COLO668 (cell line): ENCODE data around the gene CAPZB.
"Not testable (repeated sequence)": the region's sequence is repeated elsewhere in the genome, so short reads cannot be mapped to it uniquely, and the experiment has no call there.

ENCODE experiments used
- DNase-seq: peaks from one replicate; lab custom pipeline; 2025; ENCODE audit not compliant: unreplicated experiment; lab: John Stamatoyannopoulos, UW

Gene CAPZB

DNA sequence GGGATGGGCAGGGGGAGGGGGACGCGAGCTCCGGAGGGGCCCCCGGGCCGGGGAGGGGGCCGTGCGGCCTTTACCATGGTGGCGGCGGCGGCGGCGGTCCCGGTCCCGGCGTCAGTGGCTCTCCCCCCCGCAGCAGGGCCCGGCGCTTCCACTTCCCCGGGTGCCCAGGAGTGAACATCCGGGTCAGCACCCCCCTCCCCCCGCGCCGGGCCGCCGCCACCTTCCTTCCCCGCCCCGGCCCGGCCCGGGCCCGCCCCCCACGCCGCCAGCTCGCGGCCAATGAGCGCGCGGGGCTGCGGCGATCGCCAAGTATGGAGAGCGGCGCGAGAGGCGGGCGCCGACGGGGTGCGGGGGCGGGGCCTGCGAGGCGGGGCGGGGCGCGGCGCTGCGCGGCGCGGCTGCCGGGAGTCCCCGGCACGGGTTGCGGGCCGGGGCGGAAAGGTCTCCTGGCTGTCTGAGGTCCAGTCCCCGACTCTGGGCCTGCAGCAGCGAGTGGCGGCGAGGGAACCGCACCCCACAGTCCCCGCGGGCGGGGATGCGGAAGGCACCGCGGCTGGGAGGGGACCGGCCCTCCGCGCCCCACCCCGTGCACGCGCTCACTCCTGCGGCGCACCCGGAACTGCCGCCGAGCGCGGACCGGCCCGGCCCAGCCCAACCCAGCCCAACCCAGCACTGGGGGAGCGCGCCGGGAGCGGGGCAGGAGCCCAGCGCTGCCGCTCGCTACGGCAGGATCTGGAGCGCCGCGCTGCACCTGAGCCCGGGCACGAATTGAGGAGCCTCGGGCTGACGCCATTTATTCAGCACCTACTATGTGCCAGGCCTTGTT, at the start of gene CAPZB:
Gene CAPZB (minus strand): TSS at position 178 of the 826 bp plus-strand sequence. CDS start 101 bp downstream, at position 77.
- peak; percentile 100 for DNase-seq

GRCh38 chr1:19534281-19534680, 48.9 kb upstream of the CAPZB start:
- no peak for DNase-seq

GRCh38 chr1:19533626-19534025, 48.3 kb upstream of the CAPZB start:
- no peak for DNase-seq

DNA sequence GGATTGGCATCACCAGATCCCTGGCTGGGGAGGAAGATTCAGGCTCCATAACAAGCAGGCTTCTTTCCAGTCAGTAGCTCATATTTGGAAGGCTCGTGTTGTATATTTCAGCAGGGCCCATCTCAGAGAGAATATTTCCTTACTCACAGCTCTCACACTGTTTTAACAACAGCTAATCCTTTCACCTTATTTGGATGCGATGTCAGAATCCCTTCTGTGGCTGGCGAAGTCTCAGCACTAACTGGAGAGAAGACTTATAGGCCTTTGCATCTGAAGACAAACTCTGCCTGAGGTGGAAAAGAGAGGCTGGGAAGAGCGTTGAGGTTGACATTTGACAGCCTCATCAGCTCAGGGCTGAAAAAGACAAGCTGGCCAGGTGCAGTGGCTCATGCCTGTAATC, 47.2 kb upstream of the CAPZB start:
- DNase-seq: no peak

GRCh38 chr1:19529664-19530063, 44.3 kb upstream of the CAPZB start:
- no peak for DNase-seq

DNA sequence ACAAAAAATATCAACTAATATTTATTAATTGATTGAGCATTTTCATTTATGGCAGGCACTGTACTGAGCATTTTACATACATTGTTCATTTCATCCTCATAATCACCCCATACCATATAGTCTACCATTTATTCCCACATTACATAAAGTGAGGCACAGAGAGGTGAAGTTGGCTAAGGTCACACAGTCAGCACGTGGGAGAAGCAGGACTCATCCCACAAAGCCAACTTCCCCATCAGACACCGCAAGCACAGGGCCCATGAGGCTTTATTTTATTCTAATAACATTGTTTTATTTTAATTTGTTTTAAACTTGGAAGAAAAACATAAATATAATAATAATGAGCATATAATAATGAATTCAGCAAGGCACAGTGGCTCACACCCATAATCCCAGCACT, 43.1 kb upstream of the CAPZB start:
- DNase-seq: no peak

DNA sequence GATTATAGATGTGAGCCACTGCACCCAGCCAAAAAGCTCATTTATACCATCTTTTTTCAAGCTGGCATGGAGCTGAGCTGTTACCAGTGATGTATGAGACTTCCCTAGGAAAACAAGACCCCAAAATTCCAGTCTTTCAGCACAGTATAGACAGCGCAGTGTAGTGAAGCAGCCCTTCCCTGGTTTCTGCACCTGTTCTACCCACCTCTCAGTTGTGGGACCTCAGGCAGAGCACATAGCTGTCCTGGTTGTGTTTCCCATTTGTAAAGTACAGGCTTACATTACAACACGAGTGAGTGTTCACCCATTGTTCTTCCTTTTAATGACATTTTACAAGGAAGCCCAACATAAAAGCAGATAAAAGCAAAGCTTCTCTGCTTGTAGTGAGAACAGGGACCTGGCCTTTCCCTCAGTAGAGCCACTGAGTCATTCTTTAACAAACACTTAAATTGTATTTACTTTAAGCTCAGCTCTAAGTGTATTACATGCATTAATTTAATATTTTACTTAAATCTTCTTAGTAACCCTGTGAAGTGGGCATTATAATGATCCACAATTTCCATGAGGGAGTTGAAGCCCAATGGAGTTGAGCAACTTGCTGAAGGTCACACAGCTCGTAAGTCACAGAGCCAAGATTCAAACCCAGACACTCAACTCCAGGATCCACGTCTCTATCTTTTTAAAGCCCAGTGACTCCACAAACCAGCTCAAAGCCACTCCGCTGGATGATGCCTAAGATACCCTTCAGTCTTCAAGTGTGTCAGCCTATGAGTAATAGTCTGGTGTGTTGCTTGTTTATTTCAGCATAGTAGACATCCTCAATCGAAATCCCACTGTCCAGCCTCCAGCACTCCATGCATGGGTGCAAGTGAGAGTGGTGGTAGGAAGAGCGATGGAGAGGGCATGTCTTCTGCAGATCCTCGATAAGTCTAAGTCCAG, 40.5 kb upstream of the CAPZB start:
- DNase-seq: peak; percentile 26

GRCh38 chr1:19524791-19525190, 39.5 kb upstream of the CAPZB start:
- DNase-seq: no peak

DNA sequence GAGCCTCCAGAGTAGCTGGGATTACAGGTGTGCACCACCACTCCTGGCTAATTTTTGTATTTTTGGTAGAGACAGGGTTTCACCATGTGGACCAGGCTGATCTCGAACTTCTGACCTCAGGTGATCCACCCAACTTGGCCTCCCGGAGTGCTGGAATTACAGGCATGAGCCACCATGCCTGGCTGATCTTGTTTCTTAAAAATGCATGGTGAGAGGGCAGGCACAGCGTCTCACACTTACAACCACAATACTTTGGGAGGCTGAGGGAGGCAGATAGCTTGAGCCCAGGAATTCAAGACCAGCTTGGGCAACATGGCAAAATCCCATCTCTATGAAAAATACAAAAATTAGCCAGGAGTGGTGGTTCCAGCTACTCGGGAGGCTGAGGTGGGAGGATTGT, 37.2 kb upstream of the CAPZB start:
- not testable (repeated sequence) for DNase-seq

- no peak for DNase-seq
Observed at GRCh38 chr1:19521411-19521810, 36.1 kb upstream of the CAPZB start.

- DNase-seq: no peak
Observed at GRCh38 chr1:19517017-19517416, 31.7 kb upstream of the CAPZB start.

DNA sequence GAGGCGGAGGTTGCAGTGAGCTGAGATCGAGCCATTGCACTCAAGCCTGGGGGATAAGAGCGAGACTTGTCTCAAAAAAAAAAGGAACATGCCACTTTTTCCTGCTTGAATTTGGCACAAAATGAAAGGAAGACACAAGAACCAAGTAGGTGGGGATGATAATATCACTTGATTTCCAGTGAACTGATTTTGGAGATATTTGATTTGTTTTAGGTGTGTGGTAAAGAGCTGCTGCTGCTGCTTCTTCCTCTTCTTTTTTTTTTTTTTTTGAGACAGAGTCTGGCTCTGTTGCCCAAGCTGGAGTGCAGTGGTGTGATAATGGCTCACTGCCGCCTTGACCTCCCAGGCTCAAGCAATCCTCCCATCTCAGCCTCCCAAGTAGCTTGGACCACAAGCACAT, 29.9 kb upstream of the CAPZB start:
- DNase-seq: no peak

DNA sequence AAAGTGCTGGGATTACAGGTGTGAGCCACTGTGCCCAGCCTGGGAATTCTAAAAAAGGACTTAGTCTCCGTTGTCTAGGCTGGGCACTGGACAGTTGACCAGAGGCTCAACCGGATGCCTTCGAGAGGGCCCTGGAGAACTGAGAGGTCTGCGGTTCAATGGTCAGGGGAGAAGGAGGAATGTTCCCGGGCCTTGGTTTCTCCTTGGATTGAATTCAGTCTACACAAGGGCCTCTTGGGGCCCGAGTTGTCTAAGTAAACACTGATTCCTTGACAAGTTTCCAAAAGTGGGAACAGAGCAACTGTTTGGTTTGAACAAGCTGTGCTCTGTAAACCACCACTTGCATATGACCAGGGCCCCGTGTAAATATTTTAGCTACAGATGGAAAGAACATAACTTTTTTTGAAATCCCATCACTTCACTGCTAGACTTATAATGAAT, 29.1 kb upstream of the CAPZB start:
- DNase-seq: no peak

DNA sequence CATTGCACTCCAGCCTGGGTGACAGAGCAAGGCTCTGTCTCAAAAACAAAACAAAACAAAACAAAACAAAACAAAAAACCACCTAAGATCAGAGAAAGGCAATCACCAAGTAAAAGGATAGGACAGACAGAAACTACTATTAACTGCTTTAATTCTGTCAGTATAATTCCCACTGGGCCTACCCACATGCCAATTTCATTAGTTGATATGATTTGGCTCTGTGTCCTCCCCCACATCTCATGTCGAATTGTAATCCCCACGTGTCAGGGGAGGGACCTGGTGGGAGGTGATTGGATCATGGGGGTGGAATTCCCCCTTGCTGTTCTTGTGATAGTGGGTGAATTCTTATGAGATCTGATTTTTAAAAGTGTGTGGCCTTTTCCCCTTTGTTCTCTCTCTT, 27.2 kb upstream of the CAPZB start:
- no peak for DNase-seq

DNA sequence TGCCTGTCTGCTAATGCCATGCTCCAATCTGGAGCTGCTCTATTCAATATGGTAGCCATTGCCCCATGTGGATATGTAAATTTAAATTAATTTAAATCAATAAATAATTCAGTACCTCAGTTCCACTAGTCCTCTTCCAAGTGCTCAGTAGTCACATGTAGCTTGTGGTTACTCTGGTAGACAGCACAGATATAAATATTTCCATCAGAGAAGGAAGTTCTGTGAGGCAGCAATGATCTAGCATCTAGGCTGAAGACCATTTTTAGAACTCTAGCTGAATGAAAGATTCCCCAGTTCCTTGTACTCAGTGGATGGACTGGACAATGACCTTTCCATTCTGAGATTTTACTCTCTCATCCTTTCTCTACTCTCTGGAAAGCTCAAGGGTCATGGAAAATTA, 25.8 kb upstream of the CAPZB start:
- no peak for DNase-seq

GRCh38 chr1:19509647-19510046, 24.3 kb upstream of the CAPZB start:
- DNase-seq: not testable (repeated sequence)

- no peak for DNase-seq
Observed at GRCh38 chr1:19507516-19507915, 22.2 kb upstream of the CAPZB start.

DNA sequence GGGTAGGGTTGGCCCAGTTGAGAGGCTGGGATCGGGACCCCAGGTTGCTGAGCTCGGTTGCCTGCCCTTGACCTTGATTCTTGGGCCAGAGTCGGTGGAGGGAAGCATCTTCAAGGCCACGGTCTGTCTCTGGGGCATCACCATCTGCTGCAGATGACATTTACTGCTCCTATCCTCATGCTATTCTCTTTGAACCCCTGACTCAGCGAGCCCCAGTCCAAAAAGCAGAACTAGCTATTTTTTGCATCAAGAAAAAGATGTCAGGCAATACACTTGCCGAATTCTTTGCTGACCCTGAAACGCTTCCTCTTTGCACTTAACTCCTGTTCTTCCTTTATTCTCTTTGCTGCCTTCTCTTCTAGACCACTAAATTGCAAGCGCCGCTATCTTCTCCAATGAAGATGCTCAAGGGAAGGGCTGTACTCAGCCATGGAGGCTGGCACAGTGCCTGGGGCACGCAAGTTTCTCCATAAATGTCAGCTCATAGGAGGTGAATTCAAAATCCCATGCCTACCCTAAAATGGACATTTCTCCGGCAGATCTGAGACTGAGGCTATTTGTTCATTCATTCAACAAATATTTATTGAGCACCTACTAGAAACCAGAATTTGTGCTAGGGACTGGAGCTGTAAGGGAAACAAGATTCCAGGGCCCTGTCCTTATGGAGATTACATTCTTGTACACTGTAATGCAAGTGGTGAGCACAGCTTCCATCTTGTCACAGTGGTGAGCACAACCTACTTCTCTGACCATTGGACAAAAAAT, 20.5 kb upstream of the CAPZB start:
- no peak for DNase-seq

DNA sequence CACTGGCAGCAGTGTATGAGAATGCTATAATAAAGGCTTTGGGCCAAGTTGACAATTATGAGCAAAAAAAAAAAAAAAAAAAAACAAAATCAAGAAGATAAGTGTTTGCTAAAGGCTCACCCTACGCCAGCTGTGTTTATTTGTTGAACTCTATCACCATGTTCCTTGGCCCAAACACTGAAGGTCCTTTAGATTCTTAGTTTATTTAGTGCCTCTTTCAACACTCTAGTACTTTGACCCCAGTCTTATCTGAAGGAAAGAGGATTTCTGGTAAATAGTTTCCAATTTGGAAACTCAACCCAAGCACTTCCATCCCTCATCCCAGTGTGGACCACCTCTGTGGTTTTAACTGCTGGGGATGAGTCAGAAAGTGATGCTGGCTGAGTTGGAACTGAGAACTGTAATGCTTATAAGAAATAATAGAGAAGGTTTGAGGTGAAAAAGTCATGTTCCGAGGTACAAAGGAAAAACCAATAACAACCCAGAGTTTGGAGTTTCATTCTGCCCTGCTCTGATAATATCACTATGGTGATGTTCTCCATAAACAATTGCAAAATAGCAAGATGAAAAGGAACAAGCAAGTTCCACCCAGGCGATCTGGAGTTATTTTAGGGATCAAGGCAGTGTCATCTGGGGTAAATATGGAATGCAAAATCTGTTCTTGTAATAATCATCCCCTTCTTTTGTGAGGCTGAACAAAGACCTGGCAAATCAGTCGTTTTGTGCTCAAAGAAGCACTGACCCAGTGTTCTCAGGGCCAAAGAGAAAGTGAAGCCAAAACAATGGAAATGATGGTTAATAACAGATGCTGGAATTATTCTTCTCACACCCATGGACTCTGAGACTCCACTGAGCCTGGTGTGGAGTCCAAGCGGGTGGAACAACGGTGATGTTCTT, 19.7 kb upstream of the CAPZB start:
- DNase-seq: no peak

DNA sequence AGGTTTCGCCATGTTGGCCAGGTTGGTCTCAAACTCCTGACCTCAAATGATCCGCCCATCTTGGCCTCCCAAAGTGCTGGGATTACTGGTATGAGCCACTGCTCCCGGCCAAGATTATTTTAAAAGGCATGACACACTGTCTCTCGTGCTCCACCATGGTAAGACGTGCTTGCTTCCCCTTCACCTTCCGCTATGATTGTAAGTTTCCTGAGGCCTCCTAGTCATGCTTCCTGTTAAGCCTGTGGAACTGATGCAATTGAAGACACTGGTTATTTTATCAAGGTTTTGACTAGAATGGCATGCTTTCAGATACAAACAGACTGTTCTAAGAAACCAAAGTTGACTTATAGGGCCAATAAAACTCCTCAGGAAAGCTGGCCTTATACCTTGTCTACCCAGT, 16.9 kb upstream of the CAPZB start:
- not testable (repeated sequence) for DNase-seq
